Transverse colon (tissue), 4 donors: Measurements from ENCODE around the gene C3orf20.

Source experiments
- CTCF ChIP-seq, 5 experiments: fragments of 200-600 bp in 3 of 5; fragments of 450-650 bp in 2 of 5; sonication (generic) in 3 of 5; IDR thresholded peaks; 1 replicate in 2 of 5; 2 replicates in 3 of 5; pipeline ENCODE4 v1.5.1; 2016 to 2017; ENCODE audit warnings: antibody characterized with exemption in 5 of 5, inconsistent platforms in 3 of 5, mild to moderate bottlenecking in 2 of 5, moderate library complexity in 1 of 5
- POLR2A ChIP-seq: fragments of 450-650 bp; IDR thresholded peaks from one replicate; pipeline ENCODE4 v1.6.1; 2016; ENCODE audit warnings: antibody characterized with exemption, mild to moderate bottlenecking, moderate library complexity
- POLR2AphosphoS5 ChIP-seq, 3 donors: sonication (generic); formaldehyde crosslinking; IDR thresholded peaks; one replicate each; pipeline ENCODE4 v1.6.1; 2016; ENCODE audit warnings: antibody characterized with exemption in 3 of 3

GRCh38 chr3:14719006-14719405 lies 44.1 kb downstream of the C3orf20 start:
- no peak for TF ChIP-seq POLR2A
- no peak for TF ChIP-seq CTCF (IDR thresholded peaks at IDR 0.05)
- TF ChIP-seq POLR2AphosphoS5 (IDR thresholded peaks at IDR 0.05): no peak
